ENCODE results near the gene NCAM2.

The NCAM2 gene

DNA sequence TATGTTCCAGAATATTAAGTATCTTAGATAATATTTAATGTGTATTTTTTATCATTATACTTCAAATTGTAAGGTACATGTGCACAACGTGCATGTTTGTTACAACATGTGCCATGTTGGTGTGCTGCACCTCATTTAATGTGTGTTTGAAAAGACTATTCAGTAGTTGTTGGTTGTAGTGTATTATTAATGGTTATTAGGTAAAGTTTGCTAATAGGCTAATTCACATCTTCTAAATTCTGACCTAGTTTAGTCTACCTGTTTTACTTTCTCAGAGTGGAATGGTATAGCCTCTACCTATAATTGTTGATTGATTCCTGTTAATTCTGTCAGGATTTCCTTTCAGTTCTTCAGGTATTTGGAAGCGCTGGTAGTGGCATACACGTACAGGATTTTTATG lies 153.0 kb downstream of the NCAM2 start:
- TF ChIP-seq, protein P1, sequence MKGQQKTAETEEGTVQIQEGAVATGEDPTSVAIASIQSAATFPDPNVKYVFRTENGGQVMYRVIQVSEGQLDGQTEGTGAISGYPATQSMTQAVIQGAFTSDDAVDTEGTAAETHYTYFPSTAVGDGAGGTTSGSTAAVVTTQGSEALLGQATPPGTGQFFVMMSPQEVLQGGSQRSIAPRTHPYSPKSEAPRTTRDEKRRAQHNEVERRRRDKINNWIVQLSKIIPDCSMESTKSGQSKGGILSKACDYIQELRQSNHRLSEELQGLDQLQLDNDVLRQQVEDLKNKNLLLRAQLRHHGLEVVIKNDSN (IDR thresholded peaks at IDR 0.05) = no peak
- TF ChIP-seq FOXM1 (IDR thresholded peaks at IDR 0.05; ENCODE audit: borderline replicate concordance, low read depth) (no peak), NFIC (IDR thresholded peaks at IDR 0.05) (no peak), CEBPB (IDR thresholded peaks at IDR 0.05) (no peak), EGR1 (IDR thresholded peaks at IDR 0.05) (no peak), YY1 (IDR thresholded peaks at IDR 0.05; ENCODE audit: low read depth) (no peak), CREB1 (IDR thresholded peaks at IDR 0.05; ENCODE audit: low read depth) (no peak), ZBTB7A (IDR thresholded peaks at IDR 0.05; ENCODE audit: low read depth) (no peak)
- TF ChIP-seq, protein P2, sequence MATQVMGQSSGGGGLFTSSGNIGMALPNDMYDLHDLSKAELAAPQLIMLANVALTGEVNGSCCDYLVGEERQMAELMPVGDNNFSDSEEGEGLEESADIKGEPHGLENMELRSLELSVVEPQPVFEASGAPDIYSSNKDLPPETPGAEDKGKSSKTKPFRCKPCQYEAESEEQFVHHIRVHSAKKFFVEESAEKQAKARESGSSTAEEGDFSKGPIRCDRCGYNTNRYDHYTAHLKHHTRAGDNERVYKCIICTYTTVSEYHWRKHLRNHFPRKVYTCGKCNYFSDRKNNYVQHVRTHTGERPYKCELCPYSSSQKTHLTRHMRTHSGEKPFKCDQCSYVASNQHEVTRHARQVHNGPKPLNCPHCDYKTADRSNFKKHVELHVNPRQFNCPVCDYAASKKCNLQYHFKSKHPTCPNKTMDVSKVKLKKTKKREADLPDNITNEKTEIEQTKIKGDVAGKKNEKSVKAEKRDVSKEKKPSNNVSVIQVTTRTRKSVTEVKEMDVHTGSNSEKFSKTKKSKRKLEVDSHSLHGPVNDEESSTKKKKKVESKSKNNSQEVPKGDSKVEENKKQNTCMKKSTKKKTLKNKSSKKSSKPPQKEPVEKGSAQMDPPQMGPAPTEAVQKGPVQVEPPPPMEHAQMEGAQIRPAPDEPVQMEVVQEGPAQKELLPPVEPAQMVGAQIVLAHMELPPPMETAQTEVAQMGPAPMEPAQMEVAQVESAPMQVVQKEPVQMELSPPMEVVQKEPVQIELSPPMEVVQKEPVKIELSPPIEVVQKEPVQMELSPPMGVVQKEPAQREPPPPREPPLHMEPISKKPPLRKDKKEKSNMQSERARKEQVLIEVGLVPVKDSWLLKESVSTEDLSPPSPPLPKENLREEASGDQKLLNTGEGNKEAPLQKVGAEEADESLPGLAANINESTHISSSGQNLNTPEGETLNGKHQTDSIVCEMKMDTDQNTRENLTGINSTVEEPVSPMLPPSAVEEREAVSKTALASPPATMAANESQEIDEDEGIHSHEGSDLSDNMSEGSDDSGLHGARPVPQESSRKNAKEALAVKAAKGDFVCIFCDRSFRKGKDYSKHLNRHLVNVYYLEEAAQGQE (IDR thresholded peaks at IDR 0.05; ENCODE audit: low read depth) = no peak

DNA sequence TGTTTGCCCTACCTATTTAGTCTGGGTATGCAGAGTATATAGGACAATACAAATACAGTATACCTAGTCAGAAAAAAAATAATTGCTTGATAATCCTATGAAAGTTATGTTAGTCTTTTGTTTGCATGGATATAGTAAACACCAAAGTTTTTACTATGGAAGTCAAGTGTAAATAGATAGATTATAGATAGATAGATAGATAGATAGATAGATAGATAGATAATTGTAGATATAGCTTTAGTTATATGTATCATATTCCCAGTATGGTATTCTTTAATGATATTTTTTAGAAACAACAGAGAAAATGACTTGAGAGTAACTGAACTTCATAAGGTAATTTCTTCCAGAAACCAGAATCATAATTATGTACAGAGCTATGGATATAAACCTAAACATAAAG lies 158.2 kb downstream of the NCAM2 start:
- TF ChIP-seq YY1 (IDR thresholded peaks at IDR 0.05; ENCODE audit: low read depth) = no peak
- TF ChIP-seq, protein P3, sequence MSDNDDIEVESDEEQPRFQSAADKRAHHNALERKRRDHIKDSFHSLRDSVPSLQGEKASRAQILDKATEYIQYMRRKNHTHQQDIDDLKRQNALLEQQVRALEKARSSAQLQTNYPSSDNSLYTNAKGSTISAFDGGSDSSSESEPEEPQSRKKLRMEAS (IDR thresholded peaks at IDR 0.05) = no peak
- TF ChIP-seq EP300 (IDR thresholded peaks at IDR 0.05; ENCODE audit: borderline replicate concordance) = no peak
- no peak for TF ChIP-seq CREB1 (IDR thresholded peaks at IDR 0.05; ENCODE audit: low read depth)
- TF ChIP-seq, protein P2 (IDR thresholded peaks at IDR 0.05; ENCODE audit: low read depth) = no peak
- no peak for TF ChIP-seq TAF1 (IDR thresholded peaks at IDR 0.05; ENCODE audit: low read depth)
- no peak for TF ChIP-seq TEAD4 (IDR thresholded peaks at IDR 0.05)
- TF ChIP-seq, protein P1 (IDR thresholded peaks at IDR 0.05) = no peak
- TF ChIP-seq RAD21 (IDR thresholded peaks at IDR 0.05; ENCODE audit: low read depth) = no peak
- TF ChIP-seq ZBTB7A (IDR thresholded peaks at IDR 0.05; ENCODE audit: low read depth) = no peak
- TF ChIP-seq EGR1 (IDR thresholded peaks at IDR 0.05) = no peak
- TF ChIP-seq TCF12 (IDR thresholded peaks at IDR 0.05; ENCODE audit: low read depth) = no peak

DNA sequence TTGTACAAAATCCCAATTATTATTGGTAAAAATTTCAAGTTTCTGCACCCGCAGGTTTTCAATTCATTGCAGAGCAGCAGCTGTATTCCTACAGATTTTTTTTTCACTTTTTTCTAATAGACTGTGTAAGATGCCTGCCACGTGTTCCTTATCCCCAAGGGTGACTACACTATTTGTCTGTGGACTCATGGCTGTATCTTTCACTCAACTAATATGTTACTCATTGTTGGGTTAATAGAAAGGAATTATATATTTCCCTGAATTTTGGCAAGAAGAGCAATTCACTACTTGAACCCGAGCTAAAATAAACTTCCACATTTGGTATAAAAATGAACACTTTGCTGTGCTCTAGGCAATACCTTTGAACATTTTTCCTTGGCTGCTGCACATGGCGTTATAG lies 158.7 kb downstream of the NCAM2 start:
- TF ChIP-seq, protein P1 (IDR thresholded peaks at IDR 0.05) = no peak
- no peak for TF ChIP-seq EP300 (IDR thresholded peaks at IDR 0.05; ENCODE audit: borderline replicate concordance)
- no peak for TF ChIP-seq RAD21 (IDR thresholded peaks at IDR 0.05; ENCODE audit: low read depth)
- no peak for TF ChIP-seq ZBTB7A (IDR thresholded peaks at IDR 0.05; ENCODE audit: low read depth)
- no peak for TF ChIP-seq NFIC (IDR thresholded peaks at IDR 0.05)
- TF ChIP-seq TEAD4 (IDR thresholded peaks at IDR 0.05) = no peak
- TF ChIP-seq, protein P3 (IDR thresholded peaks at IDR 0.05) = no peak
- no peak for TF ChIP-seq TCF12 (IDR thresholded peaks at IDR 0.05; ENCODE audit: low read depth)
- no peak for TF ChIP-seq CEBPB (IDR thresholded peaks at IDR 0.05)
- no peak for TF ChIP-seq FOXM1 (IDR thresholded peaks at IDR 0.05; ENCODE audit: borderline replicate concordance, low read depth)
- TF ChIP-seq YY1 (IDR thresholded peaks at IDR 0.05; ENCODE audit: low read depth) = no peak
- TF ChIP-seq, protein P2 (IDR thresholded peaks at IDR 0.05; ENCODE audit: low read depth) = no peak
- no peak for TF ChIP-seq EGR1 (IDR thresholded peaks at IDR 0.05)
- no peak for TF ChIP-seq TAF1 (IDR thresholded peaks at IDR 0.05; ENCODE audit: low read depth)
- TF ChIP-seq CREB1 (IDR thresholded peaks at IDR 0.05; ENCODE audit: low read depth) = no peak

DNA sequence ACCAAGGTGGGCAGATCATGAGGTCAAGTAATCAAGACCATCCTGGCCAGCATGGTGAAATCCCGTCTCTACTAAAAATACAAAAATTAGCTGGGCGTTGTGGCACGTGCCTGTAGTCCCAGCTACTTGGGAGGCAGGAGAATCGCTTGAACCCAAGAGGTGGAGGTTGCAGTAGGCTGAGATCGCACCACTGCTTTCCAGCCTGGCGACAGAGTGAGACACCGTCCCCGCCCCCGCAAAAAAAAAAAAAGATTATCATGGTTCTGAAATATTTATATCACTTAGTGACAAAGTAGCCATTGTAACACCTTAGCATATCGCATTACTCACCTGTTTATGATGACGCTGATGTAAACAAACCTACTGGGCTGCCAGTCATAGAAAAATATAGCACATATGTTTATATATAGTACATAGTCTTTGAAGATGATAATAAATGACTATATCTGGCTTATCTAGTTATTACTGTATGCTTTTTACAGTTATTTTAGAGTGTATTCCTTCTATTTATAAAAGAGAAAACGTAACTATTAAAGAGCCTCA lies 160.2 kb downstream of the NCAM2 start:
- TF ChIP-seq ZBTB7A (IDR thresholded peaks at IDR 0.05; ENCODE audit: low read depth) (no peak), NFIC (IDR thresholded peaks at IDR 0.05) (no peak), CREB1 (IDR thresholded peaks at IDR 0.05; ENCODE audit: low read depth) (no peak), RAD21 (IDR thresholded peaks at IDR 0.05; ENCODE audit: low read depth) (no peak), EGR1 (IDR thresholded peaks at IDR 0.05) (no peak), FOXM1 (IDR thresholded peaks at IDR 0.05; ENCODE audit: borderline replicate concordance, low read depth) (no peak), EP300 (IDR thresholded peaks at IDR 0.05; ENCODE audit: borderline replicate concordance) (no peak), TCF12 (IDR thresholded peaks at IDR 0.05; ENCODE audit: low read depth) (no peak), TEAD4 (IDR thresholded peaks at IDR 0.05) (no peak), TAF1 (IDR thresholded peaks at IDR 0.05; ENCODE audit: low read depth) (no peak), CEBPB (IDR thresholded peaks at IDR 0.05) (no peak), YY1 (IDR thresholded peaks at IDR 0.05; ENCODE audit: low read depth) (no peak)
- TF ChIP-seq, protein P2 (IDR thresholded peaks at IDR 0.05; ENCODE audit: low read depth) = no peak
- TF ChIP-seq, protein P3 (IDR thresholded peaks at IDR 0.05) = no peak
- TF ChIP-seq, protein P1 (IDR thresholded peaks at IDR 0.05) = no peak
